K562 (cell line): ENCODE data around the gene BMPR2. TPM values are rescaled to one million over a fixed set of nuclear protein-coding genes. Genes with fewer than 3 reads are reported as not detected.

Experiments used
- ATAC-seq: fragments of 200-7000 bp; cut with Tn5 transposase; 3 replicates; pipeline ENCODE4 v1.9.1; 2020; ENCODE audit warnings: moderate library complexity
- BruUV-seq: library from RNA; stranded (reverse); fragments of 400-500 nt; replicated peaks from 2 replicates; lab custom pipeline; 2021; lab: Mats Ljungman, UMichigan
- CTCF ChIA-PET: fragments of 300-600 bp; formaldehyde crosslinking; extraction: SDS; loops from one replicate; lab custom pipeline; 2021; ENCODE audit warnings: low intra/inter-chr PET ratio; lab: Yijun Ruan, JAX
- POLR2A ChIA-PET: fragments of 300-600, 350-650 bp; sonication (Branson Sonifier 250); formaldehyde crosslinking; extraction: SDS; loops from one replicate; lab custom pipeline; 2021; ENCODE audit warnings: antibody characterized with exemption, inconsistent platforms; lab: Yijun Ruan, JAX
- DNase-seq, 4 experiments: peaks; one replicate each; pipeline versions ENCODE4 v3.0.0 to v3.0.0-alpha.2; 2011 to 2018; ENCODE audit warnings: low spot score in 3 of 4, mixed read lengths in 3 of 4; ENCODE audit errors: extremely low read depth in 1 of 4
- FAIRE-seq: peaks from 2 replicates; lab custom pipeline; 2011; peaks lifted over from hg19 to GRCh38; lab: Jason Lieb, UNC
- H2AFZ ChIP-seq: 2 replicates; pipeline ENCODE4 v1.6.0; 2011; ENCODE audit warnings: low read depth, low read length, control low read depth, inconsistent platforms
- H3K27ac ChIP-seq: fragments of 200-600 bp; 3 replicates; pipeline ENCODE4 v1.8.0; 2011; ENCODE audit warnings: low read depth, mild to moderate bottlenecking, control low read depth, inconsistent platforms, low read length, moderate library complexity, mixed read lengths; ENCODE audit errors: extremely low read depth
- H3K27me3 ChIP-seq, 2 experiments: fragments of 300-600 bp in 1 of 2; 2 replicates in 1 of 2; 3 replicates in 1 of 2; pipeline versions ENCODE4 v1.6.0 to v1.8.0; 2011; ENCODE audit warnings: inconsistent platforms in 2 of 2, low read length in 2 of 2, mild to moderate bottlenecking in 1 of 2, mixed read lengths in 1 of 2, moderate library complexity in 1 of 2; ENCODE audit not compliant: control insufficient read depth in 2 of 2, insufficient read depth in 2 of 2
- H3K36me3 ChIP-seq: fragments of 300-600 bp; 3 replicates; pipeline ENCODE4 v1.8.0; 2011; ENCODE audit warnings: mild to moderate bottlenecking, low read length, inconsistent platforms; ENCODE audit not compliant: control insufficient read depth, insufficient read depth
- H3K4me1 ChIP-seq, 2 experiments: fragments of 200-600 bp in 1 of 2; replicated peaks in 1 of 2; 2 replicates in 1 of 2; 3 replicates in 1 of 2; pipeline versions ENCODE4 v1.5.1 to v1.8.0; 2011; ENCODE audit warnings: inconsistent platforms in 2 of 2, low read length in 2 of 2, mild to moderate bottlenecking in 1 of 2, mixed read lengths in 1 of 2, moderate library complexity in 1 of 2; ENCODE audit not compliant: control insufficient read depth in 2 of 2, insufficient read depth in 2 of 2
- H3K4me2 ChIP-seq: 2 replicates; pipeline ENCODE4 v1.6.1; 2011; ENCODE audit warnings: low read length, control low read depth, inconsistent platforms, mixed read lengths; ENCODE audit not compliant: insufficient read depth
- H3K4me3 ChIP-seq: fragments of 200-600 bp; sonication (generic), shearing (Covaris generic); 2 replicates; pipeline ENCODE4 v1.5.1; 2016; ENCODE audit warnings: control low read depth, inconsistent platforms
- H3K79me2 ChIP-seq: fragments of 200-600 bp; 3 replicates; pipeline ENCODE4 v1.8.0; 2011; ENCODE audit warnings: low read length, inconsistent platforms; ENCODE audit not compliant: control insufficient read depth, insufficient read depth
- H3K9ac ChIP-seq, 2 experiments: 2 replicates each; pipeline versions ENCODE4 v1.6.0 to v1.6.1; 2011; ENCODE audit warnings: low read depth in 2 of 2, low read length in 2 of 2, control low read depth in 1 of 2, inconsistent platforms in 1 of 2, mild to moderate bottlenecking in 1 of 2, mixed read lengths in 1 of 2; ENCODE audit not compliant: insufficient read depth in 1 of 2
- H3K9me1 ChIP-seq: one replicate; pipeline ENCODE4 v1.6.0; 2011; ENCODE audit warnings: inconsistent platforms, mild to moderate bottlenecking, low read length, moderate library complexity; ENCODE audit not compliant: control insufficient read depth, insufficient read depth
- H3K9me3 ChIP-seq: replicated peaks from 2 replicates; pipeline ENCODE4 v1.5.1; 2011; ENCODE audit warnings: low read depth, low read length, inconsistent platforms; ENCODE audit not compliant: control insufficient read depth, insufficient read depth
- H4K20me1 ChIP-seq: replicated peaks from 2 replicates; pipeline ENCODE4 v1.6.1; 2011; ENCODE audit warnings: low read length, inconsistent platforms, mixed read lengths; ENCODE audit not compliant: control insufficient read depth, insufficient read depth
- HDAC1 ChIP-seq, 2 experiments: fragments of 450-650 bp; IDR thresholded peaks; 2 replicates each; pipeline ENCODE4 v1.6.1; 2016 to 2017; ENCODE audit warnings: inconsistent platforms in 1 of 2, mild to moderate bottlenecking in 1 of 2, moderate library complexity in 1 of 2
- STAT5A ChIP-seq: IDR thresholded peaks from 2 replicates; pipeline ENCODE4 v1.6.1; 2012; ENCODE audit warnings: low read length, inconsistent platforms, borderline replicate concordance
- ZFP30 ChIP-seq: fragments of 250-450 bp; sonication (Bioruptor Pico); IDR thresholded peaks from 2 replicates; pipeline ENCODE4 v1.8.0; 2022; ENCODE audit warnings: moderate library complexity, mild to moderate bottlenecking, inconsistent platforms, borderline replicate concordance
- ZNF707 ChIP-seq: fragments of 250-450 bp; sonication (Bioruptor Pico); conservative IDR thresholded peaks from 2 replicates; pipeline ENCODE4 v1.8.0; 2022; ENCODE audit warnings: inconsistent platforms, mild to moderate bottlenecking, moderate library complexity
- WGBS: fragments of 100-300 bp; shearing (Covaris generic); methylation state at CpG from one replicate; pipeline ENCODE4 v1.1.6; 2016; ENCODE audit warnings: low coverage, mixed read lengths; ENCODE audit not compliant: insufficient coverage; ENCODE audit errors: missing lambda C conversion rate; 5-methylcytosine and 5-hydroxymethylcytosine counted together
- in situ Hi-C: fragments of 300-500 bp; cut with MboI; formaldehyde crosslinking; loops from 4 replicates; pipeline ENCODE4 v1.15.0; 2018; ENCODE audit warnings: inconsistent platforms, mixed read lengths
- intact Hi-C: fragments of 100-400 bp; cut with micrococcal nuclease; formaldehyde crosslinking; loops from 2 replicates; pipeline ENCODE4 v1.14.2; 2022
- polyA plus RNA-seq, 8 experiments: library from polyadenylated mRNA; depleted of rRNA in 4 of 8; stranded (reverse) in 5 of 8; unstranded in 3 of 8; fragments of >200 nt; fragmentation: Nextera tagmentation in 2 of 8; fragmentation: Illumina TruSeq in 1 of 8; extraction: Ambion mirVana in 2 of 8; extraction: Trizol in 1 of 8; gene quantifications; 2 replicates each; pipeline versions ENCODE4 v1.2.1 to v1.2.3, GENCODE V29; 2011 to 2014; ENCODE audit warnings: inconsistent platforms in 1 of 8, missing spikeins in 1 of 8
- total RNA-seq, 7 experiments: library from RNA; depleted of rRNA in 6 of 7; stranded (reverse); fragments of >200 nt in 6 of 7; fragmentation: Illumina TruSeq in 2 of 7; extraction: Trizol in 2 of 7; gene quantifications; 2 replicates each; pipeline versions ENCODE4 v1.2.1 to v1.2.3, GENCODE V29; 2011 to 2021; ENCODE audit warnings: low replicate concordance in 1 of 7
- TF ChIP-seq, protein P1 (sequence below): fragments of 250-450 bp; sonication (Bioruptor Pico); IDR thresholded peaks from 2 replicates; pipeline ENCODE4 v1.4.0; 2020

Gene BMPR2
- total and polyA plus RNA-seq, 9 of the 15 experiments (the other 6 are each of a cell fraction or from before 2014, with no cell fraction given): 0.73 to 5.0 (median 3.3) TPM

DNA sequence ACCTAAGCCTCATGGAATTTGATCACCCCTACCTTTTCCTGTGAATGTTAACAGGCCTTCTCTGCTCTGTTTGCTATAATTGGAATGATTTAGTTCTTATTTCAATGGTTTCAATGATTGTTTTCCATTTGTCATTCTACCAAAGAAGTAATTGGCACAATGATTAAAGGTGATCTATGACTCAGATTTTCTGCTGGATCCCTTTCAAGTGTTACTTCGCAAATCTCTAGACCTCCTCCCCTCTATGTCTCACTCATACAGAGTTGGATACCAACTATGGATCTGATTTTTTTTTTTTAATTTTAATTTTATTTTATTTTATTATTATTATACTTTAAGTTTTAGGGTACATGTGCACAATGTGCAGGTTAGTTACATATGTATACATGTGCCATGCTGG, 229.0 kb downstream of the BMPR2 start:
- Histone ChIP-seq H3K27me3 (no peaks in the 10 kb centered on the region), H3K36me3 (no peaks in the 10 kb centered on the region), H3K9me1 (no peaks in the 10 kb centered on the region), H3K9me3 (no peaks in the 10 kb centered on the region), H3K4me2 (no peak overlapping the region), H3K4me3 (no peak overlapping the region), H3K4me1 (peaks cover 0 to 3% of the 10 kb centered on the region in 2 experiments; a peak in 1 of 5 replicates), H4K20me1 (no peaks in the 10 kb centered on the region), H3K27ac (no peak overlapping the region), H3K9ac (no peak overlapping the region), H3K79me2 (no peaks in the 10 kb centered on the region), H2AFZ (no peak overlapping the region)
- DNase-seq (no peak), FAIRE-seq (no peak), ATAC-seq (no peak)
- in situ Hi-C loops (no loop called here), intact Hi-C loops (no loop called here)
- TF ChIP-seq ZFP30 (no peak), STAT5A (no peak), HDAC1 (IDR thresholded peaks at IDR 0.05) (no peak), ZNF707 (CRISPR knock-in tag) (no peak)
- TF ChIP-seq, protein P1, sequence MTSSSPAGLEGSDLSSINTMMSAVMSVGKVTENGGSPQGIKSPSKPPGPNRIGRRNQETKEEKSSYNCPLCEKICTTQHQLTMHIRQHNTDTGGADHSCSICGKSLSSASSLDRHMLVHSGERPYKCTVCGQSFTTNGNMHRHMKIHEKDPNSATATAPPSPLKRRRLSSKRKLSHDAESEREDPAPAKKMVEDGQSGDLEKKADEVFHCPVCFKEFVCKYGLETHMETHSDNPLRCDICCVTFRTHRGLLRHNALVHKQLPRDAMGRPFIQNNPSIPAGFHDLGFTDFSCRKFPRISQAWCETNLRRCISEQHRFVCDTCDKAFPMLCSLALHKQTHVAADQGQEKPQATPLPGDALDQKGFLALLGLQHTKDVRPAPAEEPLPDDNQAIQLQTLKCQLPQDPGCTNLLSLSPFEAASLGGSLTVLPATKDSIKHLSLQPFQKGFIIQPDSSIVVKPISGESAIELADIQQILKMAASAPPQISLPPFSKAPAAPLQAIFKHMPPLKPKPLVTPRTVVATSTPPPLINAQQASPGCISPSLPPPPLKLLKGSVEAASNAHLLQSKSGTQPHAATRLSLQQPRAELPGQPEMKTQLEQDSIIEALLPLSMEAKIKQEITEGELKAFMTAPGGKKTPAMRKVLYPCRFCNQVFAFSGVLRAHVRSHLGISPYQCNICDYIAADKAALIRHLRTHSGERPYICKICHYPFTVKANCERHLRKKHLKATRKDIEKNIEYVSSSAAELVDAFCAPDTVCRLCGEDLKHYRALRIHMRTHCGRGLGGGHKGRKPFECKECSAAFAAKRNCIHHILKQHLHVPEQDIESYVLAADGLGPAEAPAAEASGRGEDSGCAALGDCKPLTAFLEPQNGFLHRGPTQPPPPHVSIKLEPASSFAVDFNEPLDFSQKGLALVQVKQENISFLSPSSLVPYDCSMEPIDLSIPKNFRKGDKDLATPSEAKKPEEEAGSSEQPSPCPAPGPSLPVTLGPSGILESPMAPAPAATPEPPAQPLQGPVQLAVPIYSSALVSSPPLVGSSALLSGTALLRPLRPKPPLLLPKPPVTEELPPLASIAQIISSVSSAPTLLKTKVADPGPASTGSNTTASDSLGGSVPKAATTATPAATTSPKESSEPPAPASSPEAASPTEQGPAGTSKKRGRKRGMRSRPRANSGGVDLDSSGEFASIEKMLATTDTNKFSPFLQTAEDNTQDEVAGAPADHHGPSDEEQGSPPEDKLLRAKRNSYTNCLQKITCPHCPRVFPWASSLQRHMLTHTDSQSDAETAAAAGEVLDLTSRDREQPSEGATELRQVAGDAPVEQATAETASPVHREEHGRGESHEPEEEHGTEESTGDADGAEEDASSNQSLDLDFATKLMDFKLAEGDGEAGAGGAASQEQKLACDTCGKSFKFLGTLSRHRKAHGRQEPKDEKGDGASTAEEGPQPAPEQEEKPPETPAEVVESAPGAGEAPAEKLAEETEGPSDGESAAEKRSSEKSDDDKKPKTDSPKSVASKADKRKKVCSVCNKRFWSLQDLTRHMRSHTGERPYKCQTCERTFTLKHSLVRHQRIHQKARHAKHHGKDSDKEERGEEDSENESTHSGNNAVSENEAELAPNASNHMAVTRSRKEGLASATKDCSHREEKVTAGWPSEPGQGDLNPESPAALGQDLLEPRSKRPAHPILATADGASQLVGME (CRISPR knock-in tag): no peak
- no TSS peak for BruUV-seq
- WGBS: 50% methylated on average over 1 of the region's 1 CpG
- CTCF ChIA-PET: no interaction called here
- POLR2A ChIA-PET: no interaction called here
